H1 (cell line): ENCODE data around the gene IL36RN. TPM values are rescaled to one million over a fixed set of nuclear protein-coding genes. Genes with fewer than 3 reads are reported as not detected.

ENCODE experiments used
- CTCF ChIA-PET: fragments of 300-600 bp; sonication (Branson Sonifier 250); formaldehyde crosslinking; loops from one replicate; lab custom pipeline; 2021; ENCODE audit not compliant: partially characterized antibody; lab: Charles Lee
- POLR2A ChIA-PET: fragments of 300-600 bp; sonication (Branson Sonifier 250); formaldehyde crosslinking; loops from one replicate; lab custom pipeline; 2021; ENCODE audit warnings: inconsistent platforms; ENCODE audit not compliant: partially characterized antibody; lab: Charles Lee
- DNase-seq, 2 experiments: peaks; one replicate each; pipeline versions ENCODE4 v3.0.0 to v3.0.0-alpha.2; 2010 to 2022; ENCODE audit warnings: low spot score in 2 of 2, low read depth in 1 of 2, mixed read lengths in 1 of 2
- FAIRE-seq: peaks from 2 replicates; lab custom pipeline; 2011; peaks lifted over from hg19 to GRCh38; lab: Jason Lieb, UNC
- H2AFZ ChIP-seq: 2 replicates; pipeline ENCODE4 v1.8.1; 2012; ENCODE audit warnings: low read length, inconsistent platforms
- H2AK5ac ChIP-seq: 2 replicates; pipeline ENCODE4 v1.6.1; 2013; ENCODE audit warnings: low read depth, low read length
- H2BK120ac ChIP-seq: replicated peaks from 2 replicates; pipeline ENCODE3; 2013; ENCODE audit warnings: low read depth, low read length, inconsistent platforms
- H2BK12ac ChIP-seq: 2 replicates; pipeline ENCODE4 v1.6.1; 2013; ENCODE audit warnings: low read depth, low read length
- H2BK15ac ChIP-seq: 2 replicates; pipeline ENCODE4 v1.6.1; 2013; ENCODE audit warnings: low read length
- H2BK20ac ChIP-seq: 2 replicates; pipeline ENCODE4 v1.6.1; 2013; ENCODE audit warnings: low read length
- H2BK5ac ChIP-seq: 2 replicates; pipeline ENCODE4 v1.6.1; 2013; ENCODE audit warnings: low read depth, low read length
- H3K14ac ChIP-seq: 2 replicates; pipeline ENCODE4 v1.6.1; 2013; ENCODE audit warnings: inconsistent platforms; ENCODE audit not compliant: insufficient read length
- H3K18ac ChIP-seq: 2 replicates; pipeline ENCODE4 v1.6.1; 2013; ENCODE audit warnings: low read length; ENCODE audit errors: extremely low read depth
- H3K23ac ChIP-seq: 2 replicates; pipeline ENCODE4 v1.6.1; 2013; ENCODE audit warnings: inconsistent platforms; ENCODE audit not compliant: insufficient read length
- H3K23me2 ChIP-seq: 2 replicates; pipeline ENCODE4 v1.6.1; 2013; ENCODE audit warnings: low read depth, low read length
- H3K27ac ChIP-seq: 2 replicates; pipeline ENCODE4 v1.6.1; 2011; ENCODE audit warnings: low read depth, low read length, inconsistent platforms
- H3K27me3 ChIP-seq, 4 experiments: replicated peaks in 1 of 4; 1 replicate in 1 of 4; 2 replicates in 3 of 4; pipeline versions ENCODE4 v1.6.1 to v1.8.1; 2011 to 2013; ENCODE audit warnings: low read length in 3 of 4, mild to moderate bottlenecking in 3 of 4, inconsistent platforms in 2 of 4, mixed read lengths in 2 of 4, moderate library complexity in 1 of 4; ENCODE audit not compliant: control insufficient read depth in 3 of 4, insufficient read depth in 3 of 4; ENCODE audit errors: extremely low read depth in 1 of 4
- H3K36me3 ChIP-seq, 4 experiments: 2 replicates each; pipeline versions ENCODE4 v1.6.1 to v1.8.1; 2011 to 2013; ENCODE audit warnings: mild to moderate bottlenecking in 4 of 4, low read length in 3 of 4, moderate library complexity in 2 of 4, control low read depth in 1 of 4, inconsistent platforms in 1 of 4; ENCODE audit not compliant: insufficient read depth in 4 of 4, control insufficient read depth in 2 of 4
- H3K4ac ChIP-seq: replicated peaks from 2 replicates; pipeline ENCODE3; 2013; ENCODE audit warnings: low read length, low read depth, mixed read lengths, inconsistent platforms; ENCODE audit not compliant: insufficient read length
- H3K4me1 ChIP-seq, 4 experiments: replicated peaks in 1 of 4; 1 replicate in 1 of 4; 2 replicates in 3 of 4; pipeline versions ENCODE4 v1.6.1 to v1.8.1; 2011 to 2013; ENCODE audit warnings: low read length in 3 of 4, inconsistent platforms in 2 of 4, mixed read lengths in 1 of 4; ENCODE audit not compliant: insufficient read depth in 4 of 4, control insufficient read depth in 3 of 4
- H3K4me2 ChIP-seq, 2 experiments: 2 replicates each; pipeline versions ENCODE4 v1.6.1 to v1.8.1; 2011 to 2013; ENCODE audit warnings: low read depth in 2 of 2, low read length in 2 of 2, control low read depth in 1 of 2, inconsistent platforms in 1 of 2, mild to moderate bottlenecking in 1 of 2; ENCODE audit not compliant: insufficient read depth in 1 of 2
- H3K4me3 ChIP-seq, 4 experiments: fragments of 200-600, 300-600 bp in 1 of 4; sonication (generic), shearing (Covaris generic), sonication (Bioruptor Twin) in 1 of 4; 2 replicates each; pipeline versions ENCODE4 v1.5.1 to v1.8.1; 2011 to 2016; ENCODE audit warnings: low read length in 4 of 4, low read depth in 3 of 4, control low read depth in 2 of 4, inconsistent platforms in 2 of 4, mild to moderate bottlenecking in 2 of 4, mixed read lengths in 1 of 4, moderate library complexity in 1 of 4; ENCODE audit not compliant: insufficient read depth in 2 of 4; ENCODE audit errors: extremely low read depth in 1 of 4
- H3K56ac ChIP-seq: replicated peaks from 2 replicates; pipeline ENCODE3; 2013; ENCODE audit warnings: low read depth, mild to moderate bottlenecking, mixed read lengths, low read length, inconsistent platforms; ENCODE audit not compliant: insufficient read length
- H3K79me1 ChIP-seq: 2 replicates; pipeline ENCODE4 v1.6.1; 2013; ENCODE audit warnings: low read depth, low read length, control low read depth
- H3K79me2 ChIP-seq, 2 experiments: 2 replicates each; pipeline versions ENCODE4 v1.6.1 to v1.8.1; 2012 to 2013; ENCODE audit warnings: low read length in 2 of 2, mild to moderate bottlenecking in 2 of 2, inconsistent platforms in 1 of 2; ENCODE audit not compliant: insufficient read depth in 2 of 2, control insufficient read depth in 1 of 2
- H3K9ac ChIP-seq, 4 experiments: replicated peaks in 1 of 4; 1 replicate in 1 of 4; 2 replicates in 3 of 4; pipeline versions ENCODE4 v1.6.1 to v1.8.1; 2011 to 2013; ENCODE audit warnings: low read depth in 3 of 4, low read length in 3 of 4, control low read depth in 2 of 4, mild to moderate bottlenecking in 2 of 4, moderate library complexity in 2 of 4, inconsistent platforms in 1 of 4; ENCODE audit errors: extremely low read depth in 1 of 4
- H3K9me3 ChIP-seq, 2 experiments: 2 replicates each; pipeline versions ENCODE4 v1.6.1 to v1.8.1; 2012 to 2013; ENCODE audit warnings: mild to moderate bottlenecking in 2 of 2, moderate library complexity in 2 of 2, control low read depth in 1 of 2, inconsistent platforms in 1 of 2, low read depth in 1 of 2, low read length in 1 of 2, mixed read lengths in 1 of 2; ENCODE audit not compliant: insufficient read depth in 2 of 2
- H4K20me1 ChIP-seq, 2 experiments: replicated peaks in 1 of 2; 2 replicates each; pipeline versions ENCODE3 to v1.8.1; 2011 to 2013; ENCODE audit warnings: inconsistent platforms in 2 of 2, low read length in 2 of 2, mild to moderate bottlenecking in 1 of 2; ENCODE audit not compliant: insufficient read depth in 2 of 2, control insufficient read depth in 1 of 2
- H4K5ac ChIP-seq: 2 replicates; pipeline ENCODE4 v1.6.1; 2013; ENCODE audit warnings: low read length, low read depth, mixed read lengths, inconsistent platforms; ENCODE audit not compliant: insufficient read length
- H4K8ac ChIP-seq: 2 replicates; pipeline ENCODE4 v1.8.0; 2013; ENCODE audit warnings: mild to moderate bottlenecking, moderate library complexity, low read length, inconsistent platforms; ENCODE audit not compliant: insufficient read depth; ENCODE audit errors: extremely low read depth
- H4K91ac ChIP-seq: replicated peaks from 2 replicates; pipeline ENCODE3; 2013; ENCODE audit warnings: low read length, mixed read lengths, inconsistent platforms; ENCODE audit not compliant: insufficient read length
- EGR1 ChIP-seq: IDR thresholded peaks from 2 replicates; pipeline ENCODE4 v1.6.1; 2011; ENCODE audit warnings: low read depth, low read length, borderline replicate concordance
- KDM4A ChIP-seq: IDR thresholded peaks from one replicate; pipeline ENCODE4 v1.7.1; 2012; ENCODE audit warnings: low read depth, mild to moderate bottlenecking, moderate library complexity, low read length, inconsistent platforms; ENCODE audit not compliant: severe bottlenecking
- RAD21 ChIP-seq, 2 experiments: IDR thresholded peaks in 1 of 2; conservative IDR thresholded peaks in 1 of 2; 2 replicates each; pipeline ENCODE4 v1.6.1; 2011; ENCODE audit warnings: low read depth in 2 of 2, low read length in 2 of 2, improper control_type of control experiment in 1 of 2, inconsistent platforms in 1 of 2, mild to moderate bottlenecking in 1 of 2, moderate library complexity in 1 of 2
- RXRA ChIP-seq: IDR thresholded peaks from 2 replicates; pipeline ENCODE4 v1.6.1; 2011; ENCODE audit warnings: low read depth, mild to moderate bottlenecking, low read length, moderate library complexity; ENCODE audit not compliant: insufficient read depth
- SIX5 ChIP-seq: IDR thresholded peaks from 2 replicates; pipeline ENCODE4 v1.6.1; 2011; ENCODE audit warnings: mild to moderate bottlenecking, low read depth, low read length
- TAF1 ChIP-seq: IDR thresholded peaks from 2 replicates; pipeline ENCODE4 v1.6.1; 2011; ENCODE audit warnings: mild to moderate bottlenecking, low read depth, low read length
- WGBS, 2 experiments: shearing (Covaris generic) in 1 of 2; methylation state at CpG; one replicate each; pipeline versions ENCODE4 v1.1.6 to v1.1.7; 2013 to 2015; ENCODE audit warnings: low lambda C conversion rate in 2 of 2, mixed read lengths in 2 of 2, inconsistent platforms in 1 of 2, low coverage in 1 of 2, missing lambda C conversion rate in 1 of 2; ENCODE audit not compliant: insufficient replicate concordance in 2 of 2, insufficient coverage in 1 of 2, insufficient read length in 1 of 2; ENCODE audit errors: extremely low coverage in 1 of 2, missing lambda C conversion rate in 1 of 2; 5-methylcytosine and 5-hydroxymethylcytosine counted together
- polyA plus RNA-seq, 7 experiments: library from polyadenylated mRNA; depleted of rRNA in 3 of 7; stranded (reverse) in 5 of 7; unstranded in 2 of 7; fragments of >200 nt in 5 of 7; fragments of 200-250 nt in 2 of 7; gene quantifications; 1 replicate in 5 of 7; 2 replicates in 1 of 7; 4 replicates in 1 of 7; pipeline versions ENCODE4 v1.2.1 to v1.2.3, GENCODE V29; 2011 to 2013; ENCODE audit warnings: missing spikeins in 2 of 7, mixed read lengths in 2 of 7
- total RNA-seq: library from RNA; stranded (reverse); fragmentation: NEBNext Ultra II Directional; extraction: Animal tissue kit (Norgen Biotek cat#: 25700); gene quantifications from 2 replicates; pipeline ENCODE4 v1.2.1, GENCODE V29; 2021
- TF ChIP-seq, protein P1 (sequence below): IDR thresholded peaks from 2 replicates; pipeline ENCODE4 v1.6.1; 2012; ENCODE audit warnings: inconsistent platforms

IL36RN gene
- total and polyA plus RNA-seq, 2 of the 8 experiments (the other 6 are each of a cell fraction or from before 2014, with no cell fraction given) = not detected

- POLR2A ChIA-PET = no interaction called here
- TF ChIP-seq SIX5 (no peak), RAD21 (IDR thresholded peaks at IDR 0.05 in 1 of 2, conservative IDR thresholded peaks at IDR 0.05 in 1 of 2; ENCODE audit: low read depth in 2 of 2, low read length in 2 of 2) (no peak), RXRA (no peak), KDM4A (no peak), TAF1 (no peak), EGR1 (no peak)
- TF ChIP-seq, protein P1, sequence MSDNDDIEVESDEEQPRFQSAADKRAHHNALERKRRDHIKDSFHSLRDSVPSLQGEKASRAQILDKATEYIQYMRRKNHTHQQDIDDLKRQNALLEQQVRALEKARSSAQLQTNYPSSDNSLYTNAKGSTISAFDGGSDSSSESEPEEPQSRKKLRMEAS = no peak
- no peak for FAIRE-seq
Observed at GRCh38 chr2:113077921-113078320, 18.9 kb downstream of the IL36RN start.

More at GRCh38 chr2:113077921-113078320, 18.9 kb downstream of the IL36RN start:
- no peak overlapping the region for H3K4me2 ChIP-seq
- no peak overlapping the region for H2BK5ac ChIP-seq
- H3K4me1 ChIP-seq = peaks cover 0 to 2% (median 0%) of the 10 kb centered on the region in 4 experiments; a peak in 1 of 7 replicates
- no peaks in the 10 kb centered on the region for H3K79me1 ChIP-seq
- no peak overlapping the region for H3K23ac ChIP-seq
- H2AFZ ChIP-seq = no peak overlapping the region
- H2BK20ac ChIP-seq = no peak overlapping the region
- H3K14ac ChIP-seq = no peak overlapping the region
- no peaks in the 10 kb centered on the region for H3K36me3 ChIP-seq
- H3K27me3 ChIP-seq = no peaks in the 10 kb centered on the region
- no peaks in the 10 kb centered on the region for H3K23me2 ChIP-seq
- H4K5ac ChIP-seq = no peak overlapping the region
- no peak overlapping the region for H4K91ac ChIP-seq
- H2AK5ac ChIP-seq = no peak overlapping the region
- no peak overlapping the region for H3K4me3 ChIP-seq
- H3K18ac ChIP-seq = no peak overlapping the region
- CTCF ChIA-PET = interaction anchor here (0.7 to 11.0 kb wide), 8 partner anchors 12 to 311 kb away, joined by 3 to 159 read pairs (median 6); partner anchors contain the start of gene PSD4
- no peak for DNase-seq
- H4K8ac ChIP-seq = no peak overlapping the region
- 85% methylated on average over 1 of the region's 1 CpG; no CpG with 5 or more reads in 1 of the 2 experiments for WGBS, 2 experiments
- no peak overlapping the region for H2BK120ac ChIP-seq
- no peak overlapping the region for H3K9ac ChIP-seq
- H4K20me1 ChIP-seq = no peaks in the 10 kb centered on the region
- H3K9me3 ChIP-seq = no peaks in the 10 kb centered on the region
- H3K56ac ChIP-seq = no peak overlapping the region
- no peak overlapping the region for H2BK12ac ChIP-seq
- no peak overlapping the region for H3K27ac ChIP-seq
- H2BK15ac ChIP-seq = no peak overlapping the region
- no peaks in the 10 kb centered on the region for H3K79me2 ChIP-seq
- H3K4ac ChIP-seq = no peak overlapping the region
